ENCODE measurements around the gene CHST1.

Gene CHST1

DNA sequence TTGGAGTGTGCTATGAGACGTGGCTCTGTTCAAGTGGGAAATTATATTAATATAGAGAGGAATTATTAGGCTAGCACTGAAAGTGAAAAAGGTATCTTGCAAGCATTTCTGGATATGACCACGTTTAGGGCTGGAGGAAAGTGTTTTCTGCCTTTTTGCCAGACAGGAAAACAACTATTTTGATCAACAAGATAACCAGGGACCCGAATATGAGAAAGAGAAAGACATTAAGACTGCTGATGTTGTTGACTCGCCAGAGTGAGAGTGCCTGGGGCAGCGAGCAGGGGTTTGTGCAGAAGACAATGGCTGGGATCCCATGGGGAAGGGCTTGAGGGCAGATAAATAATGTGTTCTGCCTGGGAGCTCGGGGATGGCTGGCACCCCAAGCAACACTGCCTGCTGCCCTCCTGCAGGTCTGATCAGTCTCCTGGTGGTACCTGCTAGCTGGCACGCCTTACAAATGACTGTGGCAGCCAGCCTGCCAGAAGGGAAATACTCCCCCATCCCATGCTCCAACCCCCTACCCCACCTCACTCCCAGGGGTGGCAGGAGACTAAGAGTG lies 23.1 kb upstream of the CHST1 start:
- ATAC-seq: no peak
- TF ChIP-seq, protein P1, sequence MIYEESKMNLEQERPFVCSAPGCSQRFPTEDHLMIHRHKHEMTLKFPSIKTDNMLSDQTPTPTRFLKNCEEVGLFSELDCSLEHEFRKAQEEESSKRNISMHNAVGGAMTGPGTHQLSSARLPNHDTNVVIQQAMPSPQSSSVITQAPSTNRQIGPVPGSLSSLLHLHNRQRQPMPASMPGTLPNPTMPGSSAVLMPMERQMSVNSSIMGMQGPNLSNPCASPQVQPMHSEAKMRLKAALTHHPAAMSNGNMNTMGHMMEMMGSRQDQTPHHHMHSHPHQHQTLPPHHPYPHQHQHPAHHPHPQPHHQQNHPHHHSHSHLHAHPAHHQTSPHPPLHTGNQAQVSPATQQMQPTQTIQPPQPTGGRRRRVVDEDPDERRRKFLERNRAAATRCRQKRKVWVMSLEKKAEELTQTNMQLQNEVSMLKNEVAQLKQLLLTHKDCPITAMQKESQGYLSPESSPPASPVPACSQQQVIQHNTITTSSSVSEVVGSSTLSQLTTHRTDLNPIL (CRISPR knock-in tag; IDR thresholded peaks at IDR 0.05; ENCODE audit: low read depth): no peak
- TF ChIP-seq ESRRG (CRISPR knock-in tag; IDR thresholded peaks at IDR 0.05): no peak
- TF ChIP-seq, protein P2, sequence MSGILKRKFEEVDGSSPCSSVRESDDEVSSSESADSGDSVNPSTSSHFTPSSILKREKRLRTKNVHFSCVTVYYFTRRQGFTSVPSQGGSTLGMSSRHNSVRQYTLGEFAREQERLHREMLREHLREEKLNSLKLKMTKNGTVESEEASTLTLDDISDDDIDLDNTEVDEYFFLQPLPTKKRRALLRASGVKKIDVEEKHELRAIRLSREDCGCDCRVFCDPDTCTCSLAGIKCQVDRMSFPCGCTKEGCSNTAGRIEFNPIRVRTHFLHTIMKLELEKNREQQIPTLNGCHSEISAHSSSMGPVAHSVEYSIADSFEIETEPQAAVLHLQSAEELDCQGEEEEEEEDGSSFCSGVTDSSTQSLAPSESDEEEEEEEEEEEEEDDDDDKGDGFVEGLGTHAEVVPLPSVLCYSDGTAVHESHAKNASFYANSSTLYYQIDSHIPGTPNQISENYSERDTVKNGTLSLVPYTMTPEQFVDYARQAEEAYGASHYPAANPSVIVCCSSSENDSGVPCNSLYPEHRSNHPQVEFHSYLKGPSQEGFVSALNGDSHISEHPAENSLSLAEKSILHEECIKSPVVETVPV (CRISPR knock-in tag; IDR thresholded peaks at IDR 0.05): no peak
- TF ChIP-seq, protein P3, sequence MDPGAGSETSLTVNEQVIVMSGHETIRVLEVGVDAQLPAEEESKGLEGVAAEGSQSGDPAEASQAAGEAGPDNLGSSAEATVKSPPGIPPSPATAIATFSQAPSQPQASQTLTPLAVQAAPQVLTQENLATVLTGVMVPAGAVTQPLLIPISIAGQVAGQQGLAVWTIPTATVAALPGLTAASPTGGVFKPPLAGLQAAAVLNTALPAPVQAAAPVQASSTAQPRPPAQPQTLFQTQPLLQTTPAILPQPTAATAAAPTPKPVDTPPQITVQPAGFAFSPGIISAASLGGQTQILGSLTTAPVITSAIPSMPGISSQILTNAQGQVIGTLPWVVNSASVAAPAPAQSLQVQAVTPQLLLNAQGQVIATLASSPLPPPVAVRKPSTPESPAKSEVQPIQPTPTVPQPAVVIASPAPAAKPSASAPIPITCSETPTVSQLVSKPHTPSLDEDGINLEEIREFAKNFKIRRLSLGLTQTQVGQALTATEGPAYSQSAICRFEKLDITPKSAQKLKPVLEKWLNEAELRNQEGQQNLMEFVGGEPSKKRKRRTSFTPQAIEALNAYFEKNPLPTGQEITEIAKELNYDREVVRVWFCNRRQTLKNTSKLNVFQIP (CRISPR knock-in tag; IDR thresholded peaks at IDR 0.05; ENCODE audit: borderline replicate concordance, low read depth): no peak
- TF ChIP-seq, protein P4, sequence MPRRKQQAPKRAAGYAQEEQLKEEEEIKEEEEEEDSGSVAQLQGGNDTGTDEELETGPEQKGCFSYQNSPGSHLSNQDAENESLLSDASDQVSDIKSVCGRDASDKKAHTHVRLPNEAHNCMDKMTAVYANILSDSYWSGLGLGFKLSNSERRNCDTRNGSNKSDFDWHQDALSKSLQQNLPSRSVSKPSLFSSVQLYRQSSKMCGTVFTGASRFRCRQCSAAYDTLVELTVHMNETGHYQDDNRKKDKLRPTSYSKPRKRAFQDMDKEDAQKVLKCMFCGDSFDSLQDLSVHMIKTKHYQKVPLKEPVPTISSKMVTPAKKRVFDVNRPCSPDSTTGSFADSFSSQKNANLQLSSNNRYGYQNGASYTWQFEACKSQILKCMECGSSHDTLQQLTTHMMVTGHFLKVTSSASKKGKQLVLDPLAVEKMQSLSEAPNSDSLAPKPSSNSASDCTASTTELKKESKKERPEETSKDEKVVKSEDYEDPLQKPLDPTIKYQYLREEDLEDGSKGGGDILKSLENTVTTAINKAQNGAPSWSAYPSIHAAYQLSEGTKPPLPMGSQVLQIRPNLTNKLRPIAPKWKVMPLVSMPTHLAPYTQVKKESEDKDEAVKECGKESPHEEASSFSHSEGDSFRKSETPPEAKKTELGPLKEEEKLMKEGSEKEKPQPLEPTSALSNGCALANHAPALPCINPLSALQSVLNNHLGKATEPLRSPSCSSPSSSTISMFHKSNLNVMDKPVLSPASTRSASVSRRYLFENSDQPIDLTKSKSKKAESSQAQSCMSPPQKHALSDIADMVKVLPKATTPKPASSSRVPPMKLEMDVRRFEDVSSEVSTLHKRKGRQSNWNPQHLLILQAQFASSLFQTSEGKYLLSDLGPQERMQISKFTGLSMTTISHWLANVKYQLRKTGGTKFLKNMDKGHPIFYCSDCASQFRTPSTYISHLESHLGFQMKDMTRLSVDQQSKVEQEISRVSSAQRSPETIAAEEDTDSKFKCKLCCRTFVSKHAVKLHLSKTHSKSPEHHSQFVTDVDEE (CRISPR knock-in tag; IDR thresholded peaks at IDR 0.05): no peak
- TF ChIP-seq ZNF8 (CRISPR knock-in tag; IDR thresholded peaks at IDR 0.05): no peak
- no peak for TF ChIP-seq RARB (CRISPR knock-in tag; IDR thresholded peaks at IDR 0.05)
- no peak for TF ChIP-seq ZC3H10 (CRISPR knock-in tag; IDR thresholded peaks at IDR 0.05)
- no peak for TF ChIP-seq ISL1 (CRISPR knock-in tag; IDR thresholded peaks at IDR 0.05)
- no peak for TF ChIP-seq ZFP30 (CRISPR knock-in tag; IDR thresholded peaks at IDR 0.05)
- TF ChIP-seq BACH2 (CRISPR knock-in tag; IDR thresholded peaks at IDR 0.05; ENCODE audit: borderline replicate concordance): no peak
- no peak for TF ChIP-seq ZFP3 (CRISPR knock-in tag; IDR thresholded peaks at IDR 0.05)
- no peak for TF ChIP-seq OSR1 (CRISPR knock-in tag; IDR thresholded peaks at IDR 0.05)
- TF ChIP-seq ZNF70 (CRISPR knock-in tag; IDR thresholded peaks at IDR 0.05): no peak
- TF ChIP-seq SNAI2 (CRISPR knock-in tag; IDR thresholded peaks at IDR 0.05): no peak
- no peak for TF ChIP-seq GLIS3 (CRISPR knock-in tag; IDR thresholded peaks at IDR 0.05)
- TF ChIP-seq TOX (CRISPR knock-in tag; IDR thresholded peaks at IDR 0.05; ENCODE audit: borderline replicate concordance): no peak
- no peak; the same call in 1 of the 2 replicates for TF ChIP-seq TCF4 (CRISPR knock-in tag; IDR thresholded peaks at IDR 0.05; ENCODE audit: borderline replicate concordance)

DNA sequence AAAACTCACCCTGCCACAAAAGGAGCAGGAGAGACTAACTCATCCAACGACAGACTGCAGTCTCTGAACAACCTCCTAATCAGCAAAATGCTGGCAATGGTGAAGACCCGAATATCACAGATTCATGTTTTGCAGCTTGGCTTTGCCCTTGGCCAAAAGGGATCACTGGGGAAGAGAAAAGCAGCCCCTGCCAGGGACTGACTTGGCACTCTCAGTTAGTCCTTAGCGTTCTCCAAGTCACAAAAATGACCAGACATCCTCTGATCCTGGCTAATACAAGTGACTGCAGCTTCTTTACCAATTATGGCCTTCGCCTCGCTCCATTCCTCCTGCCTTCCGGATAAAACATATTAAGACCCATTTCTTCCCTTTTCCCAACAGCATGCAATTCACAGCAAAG lies 22.4 kb upstream of the CHST1 start:
- TF ChIP-seq BACH2 (CRISPR knock-in tag; IDR thresholded peaks at IDR 0.05; ENCODE audit: borderline replicate concordance): no peak
- no peak for TF ChIP-seq TOX (CRISPR knock-in tag; IDR thresholded peaks at IDR 0.05; ENCODE audit: borderline replicate concordance)
- TF ChIP-seq ZC3H10 (CRISPR knock-in tag; IDR thresholded peaks at IDR 0.05): no peak
- TF ChIP-seq GLIS3 (CRISPR knock-in tag; IDR thresholded peaks at IDR 0.05): no peak
- TF ChIP-seq, protein P4 (CRISPR knock-in tag; IDR thresholded peaks at IDR 0.05): no peak
- no peak for TF ChIP-seq SNAI2 (CRISPR knock-in tag; IDR thresholded peaks at IDR 0.05)
- TF ChIP-seq, protein P1 (CRISPR knock-in tag; IDR thresholded peaks at IDR 0.05; ENCODE audit: low read depth): no peak
- TF ChIP-seq PPARA (CRISPR knock-in tag; IDR thresholded peaks at IDR 0.05; ENCODE audit: borderline replicate concordance): no peak
- no peak for TF ChIP-seq TCF4 (CRISPR knock-in tag; IDR thresholded peaks at IDR 0.05; ENCODE audit: borderline replicate concordance)
- TF ChIP-seq ZNF8 (CRISPR knock-in tag; IDR thresholded peaks at IDR 0.05): no peak
- TF ChIP-seq, protein P5, sequence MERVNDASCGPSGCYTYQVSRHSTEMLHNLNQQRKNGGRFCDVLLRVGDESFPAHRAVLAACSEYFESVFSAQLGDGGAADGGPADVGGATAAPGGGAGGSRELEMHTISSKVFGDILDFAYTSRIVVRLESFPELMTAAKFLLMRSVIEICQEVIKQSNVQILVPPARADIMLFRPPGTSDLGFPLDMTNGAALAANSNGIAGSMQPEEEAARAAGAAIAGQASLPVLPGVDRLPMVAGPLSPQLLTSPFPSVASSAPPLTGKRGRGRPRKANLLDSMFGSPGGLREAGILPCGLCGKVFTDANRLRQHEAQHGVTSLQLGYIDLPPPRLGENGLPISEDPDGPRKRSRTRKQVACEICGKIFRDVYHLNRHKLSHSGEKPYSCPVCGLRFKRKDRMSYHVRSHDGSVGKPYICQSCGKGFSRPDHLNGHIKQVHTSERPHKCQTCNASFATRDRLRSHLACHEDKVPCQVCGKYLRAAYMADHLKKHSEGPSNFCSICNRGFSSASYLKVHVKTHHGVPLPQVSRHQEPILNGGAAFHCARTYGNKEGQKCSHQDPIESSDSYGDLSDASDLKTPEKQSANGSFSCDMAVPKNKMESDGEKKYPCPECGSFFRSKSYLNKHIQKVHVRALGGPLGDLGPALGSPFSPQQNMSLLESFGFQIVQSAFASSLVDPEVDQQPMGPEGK (CRISPR knock-in tag; IDR thresholded peaks at IDR 0.05; ENCODE audit: borderline replicate concordance): no peak
- no peak for TF ChIP-seq ISL1 (CRISPR knock-in tag; IDR thresholded peaks at IDR 0.05)
- no peak for TF ChIP-seq ZNF70 (CRISPR knock-in tag; IDR thresholded peaks at IDR 0.05)
- no peak for TF ChIP-seq ZFP3 (CRISPR knock-in tag; IDR thresholded peaks at IDR 0.05)
- TF ChIP-seq CSDC2 (CRISPR knock-in tag; IDR thresholded peaks at IDR 0.05): no peak
- TF ChIP-seq, protein P2 (CRISPR knock-in tag; IDR thresholded peaks at IDR 0.05): no peak
- no peak for TF ChIP-seq ZNF565 (CRISPR knock-in tag; conservative IDR thresholded peaks at IDR 0.05; ENCODE audit: low read depth)
- no peak for TF ChIP-seq OSR1 (CRISPR knock-in tag; IDR thresholded peaks at IDR 0.05)
- ATAC-seq: no peak
